HG03460 (cell line): ENCODE measurements around the gene HORMAD2.
"Not testable (repeated sequence)": the region's sequence is repeated elsewhere in the genome, so short reads cannot be mapped to it uniquely, and the experiment has no call there.

Source experiments
- ATAC-seq: cut with Tn5 transposase; IDR thresholded peaks from one replicate; pipeline ENCODE4 v1.9.1; 2021; ENCODE audit not compliant: unreplicated experiment

Gene HORMAD2

DNA sequence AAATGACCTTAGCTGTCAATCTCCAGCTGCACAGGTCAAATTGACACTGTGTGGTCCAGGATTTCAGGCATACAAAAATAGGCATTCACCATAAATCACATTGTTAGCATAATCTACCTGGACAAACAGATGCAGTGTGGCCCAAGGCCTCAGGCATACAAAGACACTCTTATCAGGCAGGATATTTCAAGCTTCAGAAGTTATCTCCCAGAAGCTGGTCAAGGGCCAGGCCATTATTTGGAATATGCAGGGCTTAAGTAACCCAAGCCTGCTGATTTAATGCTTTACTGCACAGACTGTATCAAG, 25.5 kb upstream of the HORMAD2 start:
- ATAC-seq = no peak

DNA sequence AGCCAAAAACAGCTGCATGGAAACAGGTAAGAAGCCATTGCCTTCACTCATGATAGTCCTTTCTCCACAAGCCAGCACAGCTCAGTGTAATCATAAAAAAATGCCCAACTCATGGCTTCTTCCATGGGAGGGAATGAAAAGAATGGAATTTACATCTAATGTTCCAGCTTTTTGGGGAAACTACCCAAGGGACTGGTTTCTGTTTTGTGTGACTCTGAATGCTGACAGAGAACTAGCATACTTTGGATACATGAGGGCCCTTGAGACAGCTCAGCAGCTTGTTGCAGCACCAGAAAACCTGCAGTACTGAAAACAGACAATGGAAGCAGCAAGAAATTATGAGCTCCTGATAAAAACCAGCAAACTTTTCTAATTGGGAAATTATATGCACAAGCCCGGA, 24.2 kb upstream of the HORMAD2 start:
- ATAC-seq = no peak

DNA sequence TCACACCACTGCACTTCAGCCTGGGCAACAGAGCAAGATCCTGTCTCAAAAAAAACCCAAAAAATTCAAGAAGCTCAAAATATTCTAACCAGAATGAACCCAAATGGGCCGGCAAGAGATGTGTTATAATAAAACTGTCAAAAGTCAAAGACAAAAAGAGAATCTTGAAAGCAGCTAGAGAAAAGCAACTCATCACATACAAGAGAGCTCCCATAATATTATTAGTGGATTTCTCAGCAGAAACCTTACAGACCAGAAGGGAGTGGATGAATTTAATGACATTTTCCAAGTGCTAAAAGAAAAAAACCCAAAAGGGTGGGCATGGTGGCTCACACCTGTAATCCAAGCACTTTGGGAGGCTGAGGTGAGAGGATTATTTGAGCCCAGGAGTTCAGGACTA, 22.9 kb upstream of the HORMAD2 start:
- ATAC-seq = no peak

DNA sequence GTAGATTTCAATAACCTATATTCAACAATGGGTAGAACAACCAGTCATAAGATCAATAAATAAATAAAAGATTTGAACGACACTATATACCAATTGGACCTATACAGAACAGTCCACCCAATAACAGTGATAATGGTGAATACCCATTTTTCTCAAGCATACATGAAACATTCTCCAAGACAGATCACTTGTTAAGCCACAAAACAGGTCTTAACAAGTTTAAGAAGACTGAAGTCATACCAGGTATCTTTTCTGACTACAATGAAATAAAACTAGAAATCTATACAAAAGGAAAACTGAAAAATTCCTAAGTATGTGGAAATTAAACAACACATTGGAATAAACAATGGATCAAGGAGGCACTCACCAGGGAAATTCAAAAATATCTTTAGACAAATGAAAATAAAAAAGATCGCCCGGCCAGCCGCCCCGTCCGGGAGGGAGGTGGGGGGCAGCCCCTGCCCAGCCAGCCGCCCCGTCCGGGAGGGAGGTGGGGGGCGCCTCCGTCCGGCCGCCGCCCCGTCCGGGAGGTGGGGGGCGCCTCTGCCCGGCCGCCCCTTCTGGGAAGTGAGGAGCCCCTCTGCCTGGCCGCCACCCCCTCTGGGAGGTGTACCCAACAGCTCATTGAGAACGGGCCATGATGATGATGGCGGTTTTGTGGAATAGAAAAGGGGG, 20.8 kb upstream of the HORMAD2 start:
- ATAC-seq = not testable (repeated sequence)

DNA sequence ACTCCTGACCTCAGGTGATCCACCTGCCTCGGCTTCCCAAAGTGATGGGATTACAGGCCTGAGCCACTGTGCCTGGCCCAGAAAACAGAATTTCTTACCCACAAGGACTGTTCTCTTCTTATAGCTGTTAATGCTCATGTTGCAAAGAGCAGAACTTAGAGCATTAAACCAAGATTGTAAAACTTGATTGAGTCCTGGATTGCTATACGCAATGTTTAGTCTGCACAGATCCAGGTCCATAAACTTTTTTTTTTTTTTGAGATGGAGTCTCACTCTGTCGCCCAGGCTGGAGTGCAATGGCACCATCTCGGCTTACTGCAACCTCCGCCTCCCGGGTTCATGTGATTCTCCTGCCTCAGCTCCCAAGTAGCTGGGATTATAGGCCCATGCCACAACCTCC, 19.2 kb upstream of the HORMAD2 start:
- ATAC-seq = not testable (repeated sequence)

DNA sequence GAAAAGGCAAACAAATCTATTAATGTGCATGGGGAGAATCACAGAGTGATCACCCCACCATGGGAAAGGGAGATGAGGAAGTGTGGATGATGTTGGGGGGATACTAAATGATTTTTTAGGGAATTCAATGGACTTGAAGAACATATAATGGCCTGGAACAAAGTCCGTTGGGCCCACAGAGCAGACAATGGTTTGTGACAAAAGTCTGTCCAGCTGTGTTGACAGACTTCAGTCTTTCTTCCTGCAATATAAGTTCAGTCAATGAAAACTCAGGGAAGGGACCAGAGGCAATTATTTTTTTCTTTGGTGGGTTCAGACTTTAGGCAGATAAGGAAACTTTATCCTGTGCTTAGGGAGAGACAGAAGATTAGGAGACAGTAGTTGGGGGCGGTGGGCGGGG, 18.0 kb upstream of the HORMAD2 start:
- ATAC-seq = no peak

DNA sequence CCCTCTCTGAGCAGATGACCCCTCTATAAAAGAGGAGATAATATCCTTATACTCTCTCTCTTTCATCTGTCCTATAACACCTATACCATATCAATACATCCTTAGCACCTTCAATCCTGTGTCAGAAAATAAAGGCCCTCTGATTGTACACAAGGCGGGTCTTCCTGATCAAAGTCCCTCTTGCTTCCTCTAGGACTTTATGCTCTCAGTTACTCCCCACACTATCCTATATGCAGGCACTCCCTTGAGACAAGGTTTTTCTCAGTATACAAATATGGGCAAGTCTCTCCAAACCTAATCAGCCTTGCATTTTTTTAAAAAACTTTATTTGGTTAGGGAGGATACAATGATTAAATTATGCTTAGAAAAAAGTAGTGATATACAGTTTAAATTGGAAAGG, 17.3 kb upstream of the HORMAD2 start:
- ATAC-seq = no peak

DNA sequence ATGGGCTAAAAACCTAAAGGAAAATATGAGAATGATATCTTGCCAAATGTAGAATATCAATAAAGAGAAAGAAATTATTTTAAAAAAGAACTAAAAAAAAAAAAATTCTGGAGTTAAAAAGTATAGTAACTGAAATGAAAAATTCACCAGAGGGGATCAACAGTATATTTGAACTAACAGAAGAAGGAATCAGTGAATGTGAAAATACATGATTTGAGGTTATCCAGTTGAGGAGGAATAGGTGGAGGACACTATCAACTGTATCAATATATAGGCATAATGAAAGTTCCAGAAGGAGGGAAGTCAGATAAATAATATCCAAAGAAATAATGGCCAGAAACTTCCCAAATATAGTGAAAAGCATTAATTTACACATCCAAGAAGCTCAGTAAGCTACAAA, 16.1 kb upstream of the HORMAD2 start:
- ATAC-seq = no peak

DNA sequence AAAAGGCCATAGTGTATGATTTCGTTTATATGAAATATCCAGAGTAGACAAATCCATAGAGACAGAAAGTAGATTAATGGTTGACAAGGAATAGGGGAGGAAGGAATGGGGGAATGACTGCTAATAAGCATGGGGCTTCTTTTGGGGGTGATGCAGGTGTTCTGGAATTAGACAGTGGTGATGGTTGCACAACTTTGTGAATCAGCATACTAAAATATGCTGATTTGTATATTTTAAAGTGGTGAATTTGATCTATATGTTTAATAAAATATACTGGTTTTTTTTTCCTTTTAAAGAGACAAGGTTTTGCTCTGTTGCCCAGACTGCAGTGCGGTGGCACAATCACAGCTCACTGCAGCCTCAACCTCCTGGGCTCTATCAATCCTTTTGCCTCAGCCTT, 6.5 kb upstream of the HORMAD2 start:
- ATAC-seq = no peak

DNA sequence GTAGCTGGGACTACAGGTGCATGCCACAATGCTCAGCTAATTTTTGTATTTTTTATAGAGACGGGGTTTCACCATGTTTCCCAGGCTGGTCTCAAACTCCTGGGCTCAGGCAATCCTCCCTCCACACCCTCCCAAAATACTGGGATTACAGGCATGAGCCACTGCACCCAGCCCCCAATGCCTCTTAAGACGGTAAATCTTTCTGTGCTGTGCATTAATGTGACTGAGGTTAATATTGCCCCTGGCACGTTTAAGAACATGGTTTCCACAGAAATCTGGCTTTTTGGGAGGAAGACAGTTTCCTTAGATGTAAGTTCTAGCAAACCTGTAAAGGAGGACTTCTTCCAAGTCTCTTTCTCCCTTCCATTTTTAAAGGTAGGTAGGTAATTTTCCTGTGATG, 6.1 kb upstream of the HORMAD2 start:
- no peak for ATAC-seq

DNA sequence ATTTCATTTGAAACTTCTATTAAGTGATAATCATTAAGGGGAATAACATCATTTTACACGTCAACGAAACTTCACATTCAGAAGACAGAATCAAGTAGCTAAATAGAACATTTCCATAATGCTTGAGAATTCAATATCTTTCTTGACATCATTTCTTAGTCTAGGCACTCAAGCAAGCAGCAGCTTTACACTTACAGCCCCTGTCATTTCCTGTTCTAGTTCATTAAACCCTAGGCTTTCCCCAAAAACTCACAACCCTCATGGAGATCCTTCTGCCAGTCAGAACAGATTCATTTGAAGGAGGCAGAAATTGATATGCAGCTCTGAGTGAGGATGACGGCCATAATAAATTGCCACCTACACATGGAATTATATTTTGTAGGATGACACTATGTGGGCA, 5.3 kb upstream of the HORMAD2 start:
- ATAC-seq = no peak

DNA sequence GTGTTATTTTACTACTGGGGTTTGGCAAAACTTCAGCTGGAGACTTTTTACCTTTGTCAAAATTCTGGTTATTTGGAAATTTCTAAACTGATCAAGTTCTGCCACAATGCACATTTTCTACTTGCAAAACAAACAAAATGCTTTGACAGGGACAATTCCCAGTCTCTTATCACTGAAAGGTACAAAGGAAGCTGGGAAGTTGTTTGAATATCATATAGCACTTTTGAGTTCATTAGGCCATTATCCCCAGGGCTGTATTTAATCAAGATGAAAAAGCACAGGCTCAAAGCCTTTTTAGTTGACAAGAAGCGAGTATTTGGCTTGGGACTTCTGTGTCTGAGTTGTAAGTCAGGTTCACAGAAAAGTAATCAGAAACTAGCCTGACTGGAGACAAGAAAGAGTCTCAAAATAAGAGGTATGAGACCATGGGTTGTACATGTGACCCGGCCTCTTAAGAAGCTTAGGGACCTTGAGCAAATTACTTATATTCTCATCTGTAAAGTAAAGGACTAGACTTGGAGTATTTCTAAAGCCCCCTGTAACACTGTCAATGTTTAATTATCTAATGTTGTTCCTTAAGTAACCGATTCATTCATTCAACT, 2.9 kb upstream of the HORMAD2 start:
- no peak for ATAC-seq

DNA sequence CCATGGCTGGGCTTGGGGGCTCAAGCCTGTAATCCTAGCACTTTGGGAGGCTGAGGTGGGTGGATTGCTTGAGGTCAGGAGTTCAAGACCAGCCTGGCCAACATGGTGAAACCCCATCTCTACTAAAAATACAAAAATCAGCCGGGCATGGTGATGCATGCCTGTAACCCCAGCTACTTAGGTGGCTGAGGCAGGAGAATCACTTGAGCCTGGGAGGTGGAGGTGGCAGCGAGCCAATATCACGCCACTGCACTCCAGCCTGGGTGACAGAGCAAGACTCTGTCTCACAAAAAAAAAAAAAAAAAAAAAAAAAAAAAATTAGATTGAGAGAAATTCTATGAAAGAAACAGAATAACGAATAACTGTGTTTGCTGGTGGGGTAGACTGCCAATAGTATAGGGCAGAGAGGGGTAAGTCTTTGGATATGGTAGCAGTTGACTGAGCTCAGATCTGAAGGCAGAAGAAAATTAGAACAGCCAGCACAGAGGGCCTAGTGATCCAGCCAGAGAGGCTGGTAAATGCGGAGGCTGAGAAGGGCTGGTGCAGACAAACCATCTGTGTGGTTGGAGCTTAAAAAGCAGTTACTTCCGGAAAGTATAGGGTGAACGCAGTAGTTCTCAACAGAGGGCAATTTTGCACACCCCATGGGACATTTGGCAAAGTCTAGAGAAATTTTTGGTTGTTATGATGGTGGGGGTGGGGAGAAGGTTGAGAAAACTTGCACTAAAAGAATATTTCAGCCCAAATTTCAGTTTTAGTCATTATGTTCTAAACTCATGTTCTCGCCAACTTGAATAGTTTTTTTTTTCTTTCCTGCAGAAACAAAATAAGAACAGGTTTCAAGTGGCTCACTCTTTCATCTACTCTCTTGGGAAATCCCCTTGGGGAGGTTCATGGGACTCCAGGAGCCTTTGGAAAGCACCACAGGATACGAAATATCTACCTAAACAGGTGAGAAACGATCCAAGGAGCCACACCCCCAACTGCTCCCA, 1.6 kb upstream of the HORMAD2 start:
- ATAC-seq = no peak

DNA sequence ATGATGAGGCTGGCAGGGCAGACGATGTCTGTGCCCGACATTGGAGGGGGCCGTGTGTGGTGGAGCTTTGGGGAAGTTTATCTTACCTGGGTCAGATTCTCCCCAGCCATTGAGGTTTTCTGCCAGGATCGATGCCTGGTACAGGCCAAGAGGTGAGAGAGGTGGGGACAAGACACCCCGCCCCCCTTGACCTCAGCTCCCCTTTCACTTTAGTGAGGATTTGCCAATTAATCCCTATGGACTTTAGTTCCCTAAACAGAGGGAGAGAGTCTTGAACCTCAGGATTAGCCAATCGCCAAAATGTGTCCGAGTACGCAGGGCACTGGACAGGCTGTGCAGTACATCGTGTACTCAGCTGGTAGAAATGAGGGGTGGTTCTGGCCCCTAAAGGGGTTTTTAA, 541 bp downstream of the HORMAD2 start:
- no peak for ATAC-seq

DNA sequence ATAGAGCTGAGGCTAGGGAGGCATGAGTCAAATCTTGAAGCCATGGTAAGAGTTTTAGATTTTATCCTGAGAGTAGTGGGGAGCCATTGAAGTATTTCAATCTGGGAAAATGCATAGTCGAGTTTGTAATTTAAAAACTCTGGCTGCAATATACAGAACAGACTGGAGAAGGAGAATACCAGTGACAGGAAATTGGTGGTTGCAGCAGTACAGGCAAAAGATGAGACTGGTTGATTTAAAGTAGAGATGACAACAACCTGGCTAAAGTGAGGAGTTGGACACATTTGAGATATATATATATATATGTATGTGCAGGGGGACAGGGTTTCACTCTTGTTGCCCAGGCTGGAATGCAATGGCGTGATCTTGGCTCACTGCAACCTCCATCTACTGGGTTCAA, 6.2 kb downstream of the HORMAD2 start:
- ATAC-seq = no peak

DNA sequence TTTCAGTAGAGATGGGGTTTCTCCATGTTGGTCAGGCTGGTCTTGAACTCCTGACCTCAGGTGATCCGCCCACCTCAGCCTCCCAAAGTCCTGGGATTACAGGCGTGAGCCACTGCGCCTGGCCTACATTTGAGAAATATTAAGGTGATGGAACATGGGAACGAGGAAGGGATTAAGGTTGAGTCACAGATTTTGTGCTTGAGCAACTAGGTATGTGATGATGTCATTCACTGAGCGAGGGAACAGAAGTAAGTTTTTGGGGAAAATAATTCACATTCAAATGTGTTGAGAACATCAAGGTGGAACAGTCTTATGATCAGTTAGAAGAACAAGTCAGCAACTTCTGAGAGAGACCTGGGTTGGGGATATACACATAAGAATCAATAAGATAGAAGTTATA, 6.8 kb downstream of the HORMAD2 start:
- ATAC-seq = not testable (repeated sequence)

DNA sequence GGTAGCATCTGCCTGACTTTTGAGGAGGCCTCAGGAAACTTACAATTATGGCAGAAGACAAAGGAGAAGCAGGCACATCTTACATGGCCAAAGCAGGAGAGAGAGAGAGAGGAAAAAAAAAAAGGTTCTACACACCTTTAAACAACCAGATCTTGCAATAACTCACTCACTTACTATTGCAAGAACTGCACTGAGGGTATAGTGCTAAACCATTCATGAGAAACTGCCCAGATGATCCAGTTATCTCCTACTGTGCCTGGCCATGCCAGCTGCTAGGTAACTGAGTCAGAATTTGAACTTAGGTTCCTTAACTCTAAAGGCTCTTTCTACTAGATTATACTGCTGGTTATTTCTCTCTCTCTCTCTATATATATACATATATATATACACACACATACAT, 7.3 kb downstream of the HORMAD2 start:
- ATAC-seq = no peak

DNA sequence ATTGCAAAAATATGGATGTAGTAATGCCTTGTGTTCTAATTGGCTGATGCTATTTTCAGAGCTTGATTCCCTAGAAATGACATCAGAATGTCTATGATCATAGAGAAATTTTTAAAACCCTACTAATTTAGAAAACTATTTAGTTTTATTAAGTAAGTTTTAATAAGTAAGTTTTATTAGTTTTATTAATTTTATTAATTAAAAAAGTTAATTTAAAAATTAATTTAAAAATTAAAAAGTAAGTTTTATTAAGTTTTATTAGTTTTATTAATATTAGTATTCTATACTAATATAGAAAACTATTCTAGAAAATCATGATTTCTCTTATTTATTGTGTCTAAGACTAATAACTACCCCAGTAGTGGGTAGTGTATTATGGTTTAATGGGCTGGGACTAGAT, 8.2 kb downstream of the HORMAD2 start:
- no peak for ATAC-seq

DNA sequence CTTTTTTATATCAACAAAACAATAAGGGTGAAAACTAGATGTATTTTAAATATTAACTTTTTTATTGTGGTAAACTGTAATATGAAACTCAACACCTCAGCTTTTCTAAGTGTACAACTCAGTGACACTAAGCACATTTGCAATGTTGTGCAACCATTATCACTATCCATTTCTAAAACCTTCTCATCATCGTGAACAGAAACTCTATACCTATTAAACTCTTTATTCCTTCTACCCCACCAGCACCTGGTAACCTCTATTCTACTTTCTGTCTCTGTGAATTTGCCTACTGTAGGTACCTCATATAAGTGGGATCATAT, 9.4 kb downstream of the HORMAD2 start:
- ATAC-seq = no peak

DNA sequence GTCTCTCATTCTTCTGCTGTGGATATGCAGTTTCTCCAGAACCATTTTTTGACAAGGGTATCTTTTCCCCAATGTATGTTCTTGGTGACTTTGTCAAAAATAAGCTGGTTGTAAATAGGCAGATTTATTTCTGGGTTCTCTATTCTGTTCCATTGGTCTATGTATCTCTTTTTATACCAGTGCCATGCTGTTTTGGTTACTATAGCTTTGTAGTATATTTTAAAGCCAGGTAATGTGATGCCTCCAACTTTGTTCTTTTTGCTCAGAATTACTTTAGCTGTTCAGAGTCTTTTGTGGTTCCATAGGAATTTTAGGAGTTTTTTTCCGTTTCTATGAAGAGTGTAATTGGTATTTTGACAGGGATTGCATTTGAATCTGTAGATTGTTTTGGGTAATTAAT, 12.4 kb downstream of the HORMAD2 start:
- no peak for ATAC-seq

DNA sequence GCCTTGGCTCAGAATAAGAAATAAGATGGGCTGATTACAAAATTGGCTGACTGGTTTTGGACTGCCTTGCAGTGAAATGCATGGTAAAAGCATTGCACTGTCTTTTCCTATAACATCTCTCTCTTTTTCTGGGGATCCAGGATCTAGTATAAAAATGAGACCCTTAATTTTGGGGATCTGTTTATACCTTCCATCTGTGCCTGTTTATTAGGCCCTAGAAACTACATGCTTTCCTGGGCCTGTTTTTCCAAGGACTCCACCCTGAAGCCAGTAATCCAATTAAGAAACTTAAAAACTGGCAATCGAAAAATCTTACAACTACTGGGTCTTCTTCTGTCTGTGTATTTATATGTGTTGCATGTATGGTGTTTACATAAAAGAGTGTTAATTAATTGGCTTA, 14.5 kb downstream of the HORMAD2 start:
- ATAC-seq = no peak

DNA sequence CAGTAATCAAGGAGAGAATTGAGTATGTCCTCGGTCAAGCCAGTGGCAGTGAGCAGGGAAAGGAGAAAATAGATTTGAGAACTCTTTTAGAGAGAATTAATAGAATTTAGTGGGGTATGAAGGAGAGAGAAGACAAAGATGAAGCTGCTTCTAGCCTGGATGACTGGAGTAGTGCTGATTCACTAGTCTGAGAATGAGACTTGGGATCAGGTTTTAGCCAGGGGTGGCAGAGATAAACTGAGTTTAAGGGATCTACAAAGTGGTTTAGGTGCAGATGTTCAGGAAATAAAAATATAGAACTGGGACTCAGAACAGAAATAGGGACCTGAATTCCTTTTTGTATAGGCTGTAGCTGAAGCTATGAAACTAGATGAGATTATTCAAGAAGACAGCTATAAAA, 17.6 kb downstream of the HORMAD2 start:
- no peak for ATAC-seq
